Stimulated activated CD4-positive, alpha-beta T cell treated with anti-CD3 and anti-CD28 coated beads, Interleukin-1b, Interleukin-23, amount 100 ng/mL, for 48 hours (primary cell): ENCODE results near the gene LRRC32.

Experiments used
- DNase-seq: peaks from one replicate; pipeline ENCODE4 v3.0.0-alpha.2; 2020

LRRC32 gene, protein sequence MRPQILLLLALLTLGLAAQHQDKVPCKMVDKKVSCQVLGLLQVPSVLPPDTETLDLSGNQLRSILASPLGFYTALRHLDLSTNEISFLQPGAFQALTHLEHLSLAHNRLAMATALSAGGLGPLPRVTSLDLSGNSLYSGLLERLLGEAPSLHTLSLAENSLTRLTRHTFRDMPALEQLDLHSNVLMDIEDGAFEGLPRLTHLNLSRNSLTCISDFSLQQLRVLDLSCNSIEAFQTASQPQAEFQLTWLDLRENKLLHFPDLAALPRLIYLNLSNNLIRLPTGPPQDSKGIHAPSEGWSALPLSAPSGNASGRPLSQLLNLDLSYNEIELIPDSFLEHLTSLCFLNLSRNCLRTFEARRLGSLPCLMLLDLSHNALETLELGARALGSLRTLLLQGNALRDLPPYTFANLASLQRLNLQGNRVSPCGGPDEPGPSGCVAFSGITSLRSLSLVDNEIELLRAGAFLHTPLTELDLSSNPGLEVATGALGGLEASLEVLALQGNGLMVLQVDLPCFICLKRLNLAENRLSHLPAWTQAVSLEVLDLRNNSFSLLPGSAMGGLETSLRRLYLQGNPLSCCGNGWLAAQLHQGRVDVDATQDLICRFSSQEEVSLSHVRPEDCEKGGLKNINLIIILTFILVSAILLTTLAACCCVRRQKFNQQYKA

GRCh38 chr11:76670485-76671236, at the start of gene LRRC32:
LRRC32 (minus strand) TSS chr11:76670747; CDS start chr11:76665954, 4,793 bp downstream.
- DNase-seq: no peak

DNA sequence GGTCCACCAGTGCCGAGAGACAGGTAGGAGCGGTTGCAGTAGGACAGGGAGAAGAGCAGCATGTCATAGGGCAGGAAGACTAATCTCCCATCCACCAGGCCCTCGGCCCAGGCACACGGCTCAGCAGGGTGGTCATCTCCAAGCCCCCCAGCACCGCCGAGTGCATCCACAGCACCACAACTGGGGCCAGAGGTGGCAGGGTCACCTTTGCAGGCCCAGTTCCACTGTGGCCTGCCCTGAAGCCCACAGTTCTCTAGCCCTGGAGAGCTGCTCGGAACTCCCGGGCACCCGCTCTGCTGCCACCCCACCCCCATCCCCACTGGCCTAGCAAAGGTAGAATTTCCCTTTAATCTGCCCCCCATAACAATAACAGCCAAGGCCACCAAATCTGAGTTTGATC, 49.1 kb upstream of the LRRC32 start:
- DNase-seq: no peak

DNA sequence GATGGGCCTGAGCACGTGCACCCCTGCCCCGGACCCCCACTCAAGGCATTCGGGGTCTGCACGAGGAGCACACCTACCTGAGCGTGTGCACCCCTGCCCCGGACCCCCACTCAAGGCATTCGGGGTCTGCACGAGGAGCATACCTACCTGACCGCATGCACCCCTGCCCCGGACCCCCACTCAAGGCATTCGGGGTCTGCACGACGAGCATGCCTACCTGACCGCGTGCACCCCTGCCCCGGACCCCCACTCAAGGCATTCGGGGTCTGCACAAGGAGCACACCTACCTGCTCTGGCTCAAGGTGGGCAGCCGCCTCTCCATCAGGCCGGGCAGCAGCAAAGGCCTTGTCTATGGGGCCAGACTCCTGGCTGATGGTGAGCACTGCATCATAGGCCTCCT, 48.7 kb upstream of the LRRC32 start:
- DNase-seq: no peak

DNA sequence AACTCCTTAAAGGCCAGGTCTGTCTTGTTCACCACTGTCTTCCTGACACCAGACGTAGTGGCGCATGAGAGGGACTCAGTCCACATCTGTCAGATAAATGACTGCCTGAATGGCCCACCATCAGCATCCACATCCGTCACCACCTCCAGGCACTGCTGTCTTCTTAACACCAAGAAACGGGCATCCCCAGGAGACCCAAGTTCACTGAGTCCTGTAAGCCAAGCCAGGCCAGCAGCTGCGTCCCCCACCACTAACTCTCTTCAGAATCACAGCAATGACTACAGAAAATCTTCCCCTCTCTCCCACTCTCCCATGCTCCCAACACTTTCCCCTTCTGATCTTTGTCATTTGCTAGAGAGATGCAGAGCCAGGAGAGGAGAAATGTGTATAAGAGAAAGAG, 47.3 kb upstream of the LRRC32 start:
- no peak for DNase-seq

GRCh38 chr11:76717369-76717768, 46.8 kb upstream of the LRRC32 start:
- DNase-seq: no peak

DNA sequence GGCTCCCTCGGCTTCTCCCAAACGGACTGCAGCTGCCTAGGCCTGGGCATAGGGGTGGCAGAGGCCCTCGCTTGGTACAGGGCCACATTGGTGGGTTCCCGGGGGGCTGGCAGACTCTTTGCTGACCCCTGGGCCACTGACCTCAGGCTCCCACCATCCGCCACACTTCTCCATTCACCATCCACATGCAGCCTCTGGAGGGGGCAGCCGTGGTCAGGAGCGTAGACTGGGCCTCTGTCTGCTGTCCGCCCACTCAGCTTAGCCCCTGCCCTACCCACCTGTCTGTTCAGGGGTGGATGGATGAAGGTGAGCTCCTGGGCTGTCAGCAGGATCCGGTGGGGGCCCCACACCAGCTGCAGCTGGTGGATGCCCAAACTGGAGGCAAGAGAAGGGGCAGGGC, 45.7 kb upstream of the LRRC32 start:
- no peak for DNase-seq

DNA sequence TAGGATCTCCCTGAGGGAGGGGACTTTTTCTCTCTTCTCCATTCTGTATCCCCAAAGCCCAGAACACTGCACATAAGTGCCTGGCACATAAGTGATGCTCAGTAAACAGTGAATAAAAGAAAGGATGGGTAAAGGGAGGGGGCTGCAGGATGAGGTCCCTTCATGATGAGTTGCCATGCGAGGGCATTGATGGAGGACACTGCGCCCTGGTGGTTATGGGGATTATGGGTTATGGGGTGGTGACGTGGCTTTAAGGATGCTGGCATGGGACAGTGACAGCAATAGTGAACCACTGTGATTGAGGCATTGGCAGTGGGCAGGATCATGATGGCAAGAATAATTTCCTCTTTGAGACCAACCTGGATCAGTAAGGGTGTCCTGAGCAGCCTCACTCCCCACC, 43.9 kb upstream of the LRRC32 start:
- DNase-seq: no peak

- no peak for DNase-seq
Observed at GRCh38 chr11:76713499-76713898, 43.0 kb upstream of the LRRC32 start.

DNA sequence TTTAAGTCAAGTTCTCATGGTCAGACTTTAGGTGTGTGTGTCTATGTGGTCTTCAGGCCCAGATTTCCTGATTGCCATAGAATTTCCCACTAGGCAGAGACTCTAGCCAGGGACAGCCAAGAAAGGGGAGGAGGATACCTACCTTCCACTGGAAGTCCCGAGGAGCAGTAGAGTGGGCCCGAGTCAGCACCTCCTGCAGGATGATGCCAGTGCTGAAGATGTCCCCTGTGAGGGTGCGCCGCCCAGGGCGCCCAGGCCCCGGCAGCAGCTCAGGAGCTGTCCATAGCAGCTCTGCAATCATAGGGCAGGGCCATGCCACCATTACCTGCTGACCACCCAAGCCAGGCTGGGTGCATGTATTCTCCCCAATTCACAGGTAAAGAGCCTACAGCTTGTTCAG, 41.6 kb upstream of the LRRC32 start:
- no peak for DNase-seq

GRCh38 chr11:76709756-76710155, 39.2 kb upstream of the LRRC32 start:
- DNase-seq: no peak

DNA sequence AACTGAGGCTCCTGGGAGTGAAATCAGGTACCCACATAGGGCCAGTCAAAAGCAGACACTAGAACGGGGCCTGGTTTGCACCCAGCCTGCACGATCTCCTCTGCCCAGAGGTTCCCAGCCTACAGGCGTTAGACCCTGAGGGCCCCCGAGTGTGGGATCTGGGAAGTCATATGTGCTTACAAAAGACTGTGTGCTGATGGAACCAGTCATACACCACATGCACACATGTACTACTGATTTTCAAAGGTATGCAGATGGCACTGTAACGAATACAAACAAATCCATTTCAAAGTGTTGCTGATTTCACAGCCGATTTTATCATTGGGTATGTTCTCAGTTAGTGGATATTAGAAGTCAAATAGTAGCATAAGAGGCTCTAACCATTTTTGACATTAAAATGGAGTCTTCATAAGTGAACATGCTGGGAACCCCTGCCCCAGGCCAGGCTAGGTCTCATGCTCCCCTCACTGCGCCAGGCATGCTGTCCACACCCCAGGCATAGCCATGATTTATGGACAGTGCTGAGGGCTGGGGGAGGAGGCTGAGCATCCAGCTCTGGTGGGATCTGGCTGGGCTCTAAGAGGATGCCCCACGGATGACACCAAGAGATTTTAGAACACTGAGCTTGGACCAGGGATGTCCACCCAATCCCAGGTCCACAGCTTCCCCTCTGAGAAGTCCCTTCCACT, 38.6 kb upstream of the LRRC32 start:
- no peak for DNase-seq

- DNase-seq: no peak
Observed at GRCh38 chr11:76707293-76707825, 36.8 kb upstream of the LRRC32 start.

GRCh38 chr11:76706667-76707066, 36.1 kb upstream of the LRRC32 start:
- no peak for DNase-seq

GRCh38 chr11:76705826-76706225, 35.3 kb upstream of the LRRC32 start:
- no peak for DNase-seq

DNA sequence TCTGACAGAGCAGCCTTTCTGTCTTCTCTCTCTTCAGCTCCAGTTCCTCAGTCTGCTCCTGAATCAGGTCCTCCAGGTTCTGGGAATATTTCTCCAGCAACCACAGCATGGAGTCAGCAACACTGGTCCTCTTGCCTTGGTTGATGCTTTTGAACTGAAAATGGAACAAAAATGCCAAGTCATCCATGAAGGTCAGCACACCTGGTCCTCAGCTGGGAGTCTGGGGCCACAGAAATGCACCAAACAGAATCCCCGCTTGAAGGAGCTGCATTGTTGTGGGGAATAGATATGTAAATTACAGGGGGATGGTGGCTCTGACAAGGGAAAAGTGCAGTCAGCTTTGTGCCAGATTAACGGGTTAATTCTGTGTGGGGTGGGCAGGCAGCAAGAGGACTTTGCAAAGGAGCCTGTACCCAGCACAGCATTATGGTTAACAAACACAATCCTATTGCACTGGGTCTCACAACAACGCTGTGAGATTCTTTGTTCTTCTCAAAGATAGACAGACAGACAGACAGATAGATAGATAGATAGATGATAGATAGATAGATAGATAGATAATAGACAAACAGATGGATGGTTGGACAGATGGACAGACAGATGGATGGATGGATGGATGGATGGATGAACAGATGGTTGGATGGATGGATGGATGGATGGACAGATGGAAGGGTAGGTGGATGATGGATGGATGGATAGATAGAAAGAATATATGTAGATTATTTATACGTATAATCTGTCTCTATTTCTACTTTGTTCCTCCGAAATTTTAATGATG, 33.8 kb upstream of the LRRC32 start:
- no peak for DNase-seq

GRCh38 chr11:76703707-76704106, 33.2 kb upstream of the LRRC32 start:
- no peak for DNase-seq

DNA sequence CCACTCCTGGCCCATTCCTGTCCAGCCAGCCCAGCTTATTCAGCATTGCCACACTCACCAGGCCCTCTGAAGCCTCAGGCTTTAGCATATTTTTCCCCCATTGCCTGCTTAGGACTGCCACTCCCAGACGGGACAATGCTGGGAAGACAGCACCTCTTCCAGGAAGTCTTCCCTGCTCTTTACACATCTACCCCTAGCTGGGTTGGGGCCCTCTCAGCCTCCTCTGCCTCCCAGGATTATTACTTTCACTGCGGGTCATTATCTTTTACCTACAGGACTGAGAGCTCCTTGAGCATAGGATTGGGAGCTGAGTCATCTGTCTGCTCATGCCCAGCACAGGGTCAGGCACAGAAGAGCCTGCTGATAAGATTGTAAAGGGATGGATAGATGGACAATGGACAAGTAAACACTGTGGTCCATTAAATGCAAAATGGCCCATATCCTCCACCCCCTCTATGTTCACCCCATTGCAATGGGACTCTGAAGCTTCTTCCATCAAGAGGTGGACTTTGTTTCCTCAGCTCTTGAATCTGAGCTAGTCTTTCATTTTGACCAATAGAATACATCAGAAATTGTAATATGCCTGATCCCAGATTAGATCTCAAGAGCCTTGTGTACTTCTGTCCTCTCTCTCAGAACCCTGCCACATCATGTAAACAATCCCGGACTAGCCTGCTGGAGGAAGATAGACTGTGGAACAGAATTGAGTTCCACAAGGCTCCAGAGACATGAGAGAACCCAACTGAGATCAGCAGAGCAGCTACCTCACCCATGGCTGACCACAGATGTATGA, 32.0 kb upstream of the LRRC32 start:
- DNase-seq: no peak

- DNase-seq: no peak
Observed at GRCh38 chr11:76701294-76702040, 30.9 kb upstream of the LRRC32 start.

- DNase-seq: no peak
Observed at GRCh38 chr11:76700177-76701100, 29.9 kb upstream of the LRRC32 start.
